ENCODE results near the gene ATP10A. TPM values are rescaled to one million over a fixed set of nuclear protein-coding genes. Genes with fewer than 3 reads are reported as not detected.
A peak's percentile ranks its signal among the peaks of the same experiment; 100 is the strongest.

ATP10A gene
- total and polyA plus RNA-seq, 2 of the 8 experiments (the other 6 are each of a cell fraction or from before 2014, with no cell fraction given), result 2.0 to 2.8 TPM

DNA sequence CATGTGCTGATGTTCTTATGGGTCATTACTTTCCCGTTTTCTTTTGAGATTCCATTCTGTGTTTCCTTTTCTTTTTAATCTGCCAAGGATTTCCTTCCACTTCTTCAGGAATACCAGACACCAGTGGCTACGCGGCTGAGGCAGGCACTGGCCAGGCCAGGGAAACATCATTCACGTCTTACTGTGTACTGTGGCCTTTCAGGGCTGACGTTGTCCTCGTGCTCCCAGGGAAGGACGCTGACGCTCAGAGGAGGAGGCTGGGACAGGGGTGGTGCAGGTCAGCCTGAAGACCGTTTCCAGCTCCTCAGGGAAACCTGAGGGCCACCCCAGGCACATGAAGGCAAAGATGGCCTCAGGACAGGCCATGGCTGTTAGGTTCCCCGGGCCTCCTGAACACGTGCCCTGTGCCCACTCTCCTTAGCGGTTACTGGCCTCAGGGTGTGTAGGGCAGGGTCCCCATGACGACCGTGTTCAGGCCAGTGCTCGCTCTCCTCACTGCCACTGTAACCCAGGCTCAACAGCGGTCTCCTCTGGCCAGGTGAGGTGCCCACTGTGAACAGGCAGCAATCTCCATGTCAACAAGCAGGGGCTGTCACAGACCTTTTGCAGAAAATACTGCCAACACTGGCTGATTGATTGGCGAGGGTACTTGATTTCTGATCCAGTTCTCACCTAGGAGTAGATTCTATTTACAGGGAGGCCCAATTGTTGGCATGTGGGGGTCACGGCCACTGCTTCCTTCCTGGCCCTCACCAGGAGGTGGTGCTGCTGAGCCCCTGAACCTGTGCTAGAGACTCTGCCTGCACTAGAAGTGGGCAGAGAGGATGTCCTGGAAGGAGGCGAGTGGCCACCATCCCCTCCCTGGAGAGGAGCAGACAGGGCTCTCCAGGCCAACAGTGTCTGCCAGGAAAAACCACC lies 169.5 kb downstream of the ATP10A start:
- no peak overlapping the region for H3K9ac ChIP-seq (replicated peaks in 1 of 4; ENCODE audit: extremely low read depth in 1 of 4, low read depth in 3 of 4, low read length in 3 of 4)
- H2BK5ac ChIP-seq (ENCODE audit: low read depth, low read length), result no peak overlapping the region
- no peak overlapping the region for H4K8ac ChIP-seq (ENCODE audit: extremely low read depth, insufficient read depth, low read length)
- no peaks in the 10 kb centered on the region for H3K27me3 ChIP-seq (replicated peaks in 1 of 4; ENCODE audit: control insufficient read depth in 3 of 4, extremely low read depth in 1 of 4, insufficient read depth in 3 of 4, low read length in 3 of 4)
- no peak overlapping the region for H3K14ac ChIP-seq (ENCODE audit: insufficient read length)
- H2AFZ ChIP-seq (ENCODE audit: low read length), result no peak overlapping the region
- H3K79me2 ChIP-seq (ENCODE audit: control insufficient read depth in 1 of 2, insufficient read depth in 2 of 2, low read length in 2 of 2), result no peaks in the 10 kb centered on the region
- peaks cover 0 to 14% (median 5%) of the 10 kb centered on the region in 4 experiments; a peak in 6 of 7 replicates for H3K4me1 ChIP-seq (replicated peaks in 1 of 4; ENCODE audit: control insufficient read depth in 3 of 4, insufficient read depth in 4 of 4, low read length in 3 of 4)
- H2BK120ac ChIP-seq (replicated peaks; ENCODE audit: low read depth, low read length), result no peak overlapping the region
- no peak overlapping the region for H2BK12ac ChIP-seq (ENCODE audit: low read depth, low read length)
- no peaks in the 10 kb centered on the region for H4K20me1 ChIP-seq (replicated peaks in 1 of 2; ENCODE audit: control insufficient read depth in 1 of 2, insufficient read depth in 2 of 2, low read length in 2 of 2)
- peak; percentile 69 for FAIRE-seq
- H2AK5ac ChIP-seq (ENCODE audit: low read depth, low read length), result no peak overlapping the region
- DNase-seq (ENCODE audit: low read depth in 1 of 2, low spot score in 2 of 2), result peak in 1 of 2 experiments; percentile 86
- no peak overlapping the region for H4K91ac ChIP-seq (replicated peaks; ENCODE audit: insufficient read length, low read length)
- H3K79me1 ChIP-seq (ENCODE audit: low read depth, low read length), result no peaks in the 10 kb centered on the region
- H3K56ac ChIP-seq (replicated peaks; ENCODE audit: insufficient read length, low read depth, low read length), result no peak overlapping the region
- H3K18ac ChIP-seq (ENCODE audit: extremely low read depth, low read length), result no peak overlapping the region
- H3K4me2 ChIP-seq (ENCODE audit: insufficient read depth in 1 of 2, low read depth in 2 of 2, low read length in 2 of 2), result no peak overlapping the region
- H3K4ac ChIP-seq (replicated peaks; ENCODE audit: insufficient read length, low read depth, low read length), result no peak overlapping the region
- no peak overlapping the region for H2BK20ac ChIP-seq (ENCODE audit: low read length)
- H3K36me3 ChIP-seq (ENCODE audit: control insufficient read depth in 2 of 4, insufficient read depth in 4 of 4, low read length in 3 of 4), result no peaks in the 10 kb centered on the region
- H4K5ac ChIP-seq (ENCODE audit: insufficient read length, low read depth, low read length), result no peak overlapping the region
- 84% methylated on average over 19 of the region's 19 CpGs; no CpG with 5 or more reads in 1 of the 2 experiments for WGBS, 2 experiments (ENCODE audit: extremely low coverage in 1 of 2, insufficient coverage in 1 of 2, insufficient read length in 1 of 2, insufficient replicate concordance in 2 of 2, low coverage in 1 of 2, low lambda C conversion rate in 2 of 2, missing lambda C conversion rate in 1 of 2)
- TF ChIP-seq YY1 (IDR thresholded peaks at IDR 0.05; ENCODE audit: low read depth, low read length), result no peak
- no peak for TF ChIP-seq NRF1 (IDR thresholded peaks at IDR 0.05; ENCODE audit: low read depth, low read length)
- peak; percentile 66 to 68 for TF ChIP-seq RAD21 (IDR thresholded peaks at IDR 0.05 in 1 of 2, conservative IDR thresholded peaks at IDR 0.05 in 1 of 2; ENCODE audit: low read depth in 2 of 2, low read length in 2 of 2)
- TF ChIP-seq, protein P1, sequence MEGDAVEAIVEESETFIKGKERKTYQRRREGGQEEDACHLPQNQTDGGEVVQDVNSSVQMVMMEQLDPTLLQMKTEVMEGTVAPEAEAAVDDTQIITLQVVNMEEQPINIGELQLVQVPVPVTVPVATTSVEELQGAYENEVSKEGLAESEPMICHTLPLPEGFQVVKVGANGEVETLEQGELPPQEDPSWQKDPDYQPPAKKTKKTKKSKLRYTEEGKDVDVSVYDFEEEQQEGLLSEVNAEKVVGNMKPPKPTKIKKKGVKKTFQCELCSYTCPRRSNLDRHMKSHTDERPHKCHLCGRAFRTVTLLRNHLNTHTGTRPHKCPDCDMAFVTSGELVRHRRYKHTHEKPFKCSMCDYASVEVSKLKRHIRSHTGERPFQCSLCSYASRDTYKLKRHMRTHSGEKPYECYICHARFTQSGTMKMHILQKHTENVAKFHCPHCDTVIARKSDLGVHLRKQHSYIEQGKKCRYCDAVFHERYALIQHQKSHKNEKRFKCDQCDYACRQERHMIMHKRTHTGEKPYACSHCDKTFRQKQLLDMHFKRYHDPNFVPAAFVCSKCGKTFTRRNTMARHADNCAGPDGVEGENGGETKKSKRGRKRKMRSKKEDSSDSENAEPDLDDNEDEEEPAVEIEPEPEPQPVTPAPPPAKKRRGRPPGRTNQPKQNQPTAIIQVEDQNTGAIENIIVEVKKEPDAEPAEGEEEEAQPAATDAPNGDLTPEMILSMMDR (IDR thresholded peaks at IDR 0.05; ENCODE audit: control extremely low read depth in 1 of 3, insufficient read depth in 1 of 3, low read depth in 1 of 3, low read length in 3 of 3), result peak; percentile 70 to 92 (median 85)
- H2BK15ac ChIP-seq (ENCODE audit: low read length), result peak overlapping the region; percentile 49; the same call in 1 of the 2 replicates
- H3K23me2 ChIP-seq (ENCODE audit: low read depth, low read length), result no peaks in the 10 kb centered on the region
- CTCF ChIA-PET (ENCODE audit: partially characterized antibody), result interaction anchor here (0.6 to 6.4 kb wide), 16 partner anchors 9 to 192 kb away, joined by 3 to 119 read pairs (median 8); no protein-coding TSS in a partner anchor
- no peak overlapping the region for H3K4me3 ChIP-seq (ENCODE audit: extremely low read depth in 1 of 4, insufficient read depth in 2 of 4, low read depth in 3 of 4, low read length in 4 of 4)
- H3K27ac ChIP-seq (ENCODE audit: low read depth, low read length), result no peak overlapping the region
- no peak overlapping the region for H3K23ac ChIP-seq (ENCODE audit: insufficient read length)
- POLR2A ChIA-PET (ENCODE audit: partially characterized antibody), result no interaction called here
- H3K9me3 ChIP-seq (ENCODE audit: insufficient read depth in 2 of 2, low read depth in 1 of 2, low read length in 1 of 2), result no peaks in the 10 kb centered on the region

All from H1 (cell line).